GM18861 (cell line): ENCODE results near the gene CEP104.

ENCODE experiments used
- ATAC-seq: cut with Tn5 transposase; IDR thresholded peaks from one replicate; pipeline ENCODE4 v1.9.1; 2021; ENCODE audit not compliant: unreplicated experiment

Gene CEP104

DNA sequence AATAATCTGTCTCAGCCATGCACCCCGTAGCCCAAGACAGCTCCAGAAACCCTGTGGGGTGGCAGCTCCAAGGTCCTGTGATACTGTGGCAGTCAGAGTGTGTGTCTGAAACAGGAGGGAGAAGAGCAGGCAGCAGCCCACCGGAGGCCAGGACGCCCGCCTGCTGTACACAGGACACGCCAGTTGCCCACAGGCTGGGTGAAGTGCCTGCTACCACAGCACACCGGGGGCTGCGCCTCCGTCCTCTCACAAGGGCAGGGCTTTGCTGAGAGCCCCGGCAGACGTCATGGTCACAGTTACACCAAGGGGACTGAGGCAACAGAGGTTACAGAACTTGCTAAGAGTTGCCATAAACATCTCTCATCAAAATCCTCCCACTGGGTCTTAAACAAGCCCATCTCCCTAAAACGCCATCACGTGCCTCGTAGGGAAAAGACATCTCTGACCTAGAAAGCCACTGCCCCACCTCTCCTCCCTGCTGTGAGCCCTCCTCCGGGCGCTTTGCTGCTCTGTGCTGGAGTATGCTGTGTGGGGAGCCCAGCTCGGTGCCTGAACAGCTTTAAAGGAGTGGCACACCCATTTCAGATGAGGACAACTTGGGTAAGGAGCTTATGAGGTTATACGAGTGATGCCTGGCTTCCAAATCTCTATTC is 37.7 kb upstream of the CEP104 start:
- no peak for ATAC-seq

DNA sequence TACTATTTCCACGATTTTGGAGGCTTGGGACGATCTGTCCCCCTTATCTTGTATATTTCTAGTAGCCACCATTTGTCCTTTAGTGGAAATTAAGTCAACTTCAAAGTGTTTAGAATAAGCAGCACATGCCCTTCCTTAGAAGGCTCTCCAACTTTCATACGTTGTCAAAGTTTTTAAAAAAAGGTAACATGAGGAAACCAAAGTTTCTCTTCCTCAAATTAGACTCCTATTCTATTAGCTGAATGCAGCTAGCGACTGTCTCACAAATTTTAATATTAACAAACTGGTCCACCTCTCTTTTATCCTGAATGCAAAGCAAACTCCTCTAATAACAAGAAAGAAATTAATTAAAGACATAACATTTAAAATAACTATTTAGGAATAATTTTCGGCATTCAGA is 36.2 kb upstream of the CEP104 start:
- ATAC-seq, result no peak

DNA sequence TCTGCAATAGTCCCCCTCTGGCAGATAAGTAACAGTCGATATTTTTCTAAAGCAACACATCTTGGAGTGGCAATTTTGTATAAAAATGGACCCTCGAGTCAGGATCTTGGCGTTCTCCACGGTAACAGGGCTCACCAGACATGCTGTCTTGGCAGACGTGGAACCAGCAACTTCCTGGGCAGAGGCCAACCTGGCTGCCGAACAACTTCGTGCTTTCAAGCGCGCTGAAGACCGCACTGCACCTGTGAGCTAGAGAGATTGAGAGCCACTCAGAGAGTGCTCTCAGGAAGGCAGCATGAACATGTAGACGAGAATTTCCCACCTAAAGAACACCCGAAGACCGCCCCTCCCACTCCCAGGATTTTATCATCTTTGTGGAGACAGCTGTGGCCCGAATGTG is 35.7 kb upstream of the CEP104 start:
- ATAC-seq, result no peak

DNA sequence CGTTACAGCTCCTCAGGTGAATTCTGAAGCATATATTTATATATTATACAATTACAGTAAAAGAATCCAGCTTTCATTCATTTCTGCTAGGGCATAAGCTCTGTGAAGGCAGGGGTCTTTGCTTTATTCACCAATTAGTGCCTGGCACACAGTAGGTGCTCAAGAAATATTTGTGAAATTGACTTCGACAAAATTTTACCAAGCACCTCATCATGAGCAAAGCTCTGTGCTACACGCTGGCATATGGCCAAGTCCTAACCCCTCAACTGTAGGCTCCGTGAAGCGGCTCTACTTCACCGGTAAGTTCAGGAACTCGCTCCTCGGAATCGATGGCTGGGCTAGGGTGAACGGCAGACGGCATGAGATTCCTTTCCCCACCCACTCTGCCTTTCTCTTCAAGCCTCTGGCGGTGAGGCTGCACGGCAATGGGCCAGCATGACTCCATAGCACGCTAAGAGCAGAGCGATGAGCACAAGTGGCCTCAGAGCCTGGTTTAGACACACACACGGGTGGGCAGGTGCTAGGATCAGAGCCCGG is 34.4 kb upstream of the CEP104 start:
- ATAC-seq, result no peak

DNA sequence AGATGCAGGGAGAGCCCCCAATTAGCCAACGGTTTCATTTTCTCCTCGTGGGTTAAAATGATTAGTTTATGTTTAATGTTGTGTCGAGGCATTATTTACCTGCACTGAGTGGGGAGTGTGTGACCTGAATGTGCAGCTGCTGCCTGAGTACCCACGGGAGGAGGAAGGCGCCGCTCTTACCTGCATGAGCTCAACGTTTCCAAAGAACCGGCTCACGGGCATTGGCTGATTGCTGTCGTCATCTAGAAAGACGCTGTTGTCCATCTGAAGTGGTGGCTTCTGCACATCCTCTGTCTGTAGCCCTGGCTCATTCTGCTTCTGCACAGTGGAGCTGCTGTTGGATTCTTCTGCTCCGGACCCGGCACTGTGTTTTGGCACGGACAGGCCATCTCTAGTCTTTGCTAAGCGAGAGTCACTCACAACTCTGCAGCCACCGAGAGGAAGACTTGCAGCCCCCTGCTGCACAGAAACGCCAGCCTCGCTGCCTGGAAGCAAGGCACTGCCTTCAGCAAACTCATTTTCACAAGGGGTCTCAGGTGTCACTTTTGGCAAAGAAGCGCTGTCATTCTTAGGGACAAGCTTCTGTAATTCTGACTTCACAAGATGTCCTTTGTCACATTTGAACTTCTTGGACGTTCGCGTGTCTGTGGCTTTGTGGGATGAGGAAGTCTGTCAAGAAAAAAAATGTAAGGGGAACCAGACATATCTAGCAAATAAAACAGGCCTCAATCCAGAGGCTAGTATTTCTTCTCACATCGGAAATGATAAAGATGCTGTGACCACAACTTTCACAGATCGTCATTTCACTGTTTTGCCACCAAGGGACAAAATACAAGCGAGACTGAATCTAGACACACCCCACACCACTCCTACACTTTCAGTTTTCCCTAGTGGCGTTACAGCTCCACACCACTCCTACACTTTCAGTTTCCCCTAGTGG is 33.6 kb upstream of the CEP104 start:
- no peak for ATAC-seq

DNA sequence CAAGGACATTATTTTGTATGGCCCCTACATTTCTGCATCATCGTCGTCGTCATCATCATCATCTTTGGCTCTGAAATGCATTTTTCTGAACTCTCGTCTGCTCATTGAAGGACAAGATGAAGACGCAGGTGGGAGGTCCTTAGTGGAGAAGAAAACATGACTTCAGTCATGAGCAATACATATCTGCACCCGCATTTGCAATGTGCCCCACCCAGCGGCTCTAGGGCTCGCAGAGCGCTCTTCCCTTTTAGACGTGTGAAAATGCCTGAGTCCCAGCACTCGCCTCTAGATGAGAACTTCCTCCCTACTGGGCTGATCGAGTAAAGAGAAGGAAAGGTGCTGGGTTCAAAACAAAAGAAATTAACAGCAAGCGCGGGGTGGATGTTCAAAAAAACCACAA is 32.9 kb upstream of the CEP104 start:
- ATAC-seq, result no peak

DNA sequence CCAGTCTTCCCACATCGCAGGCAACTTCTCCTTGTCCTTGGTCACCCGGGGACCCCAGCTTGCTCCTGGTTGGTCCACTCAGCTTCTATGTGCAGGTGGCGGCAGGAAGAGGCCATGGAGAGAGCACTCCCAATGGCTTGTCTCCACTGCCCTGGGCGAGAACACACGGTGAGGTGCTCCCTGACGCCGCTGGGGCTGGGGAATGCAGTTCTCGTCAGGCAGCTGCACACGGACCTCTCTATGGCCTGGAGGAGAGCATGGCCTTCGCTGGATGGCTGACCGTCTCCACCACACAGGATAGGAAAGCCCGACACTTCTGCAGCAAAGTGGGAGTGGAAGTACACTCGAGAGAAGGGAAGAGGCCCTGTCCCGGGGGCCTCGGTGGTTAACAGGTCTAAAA is 31.3 kb upstream of the CEP104 start:
- no peak for ATAC-seq

DNA sequence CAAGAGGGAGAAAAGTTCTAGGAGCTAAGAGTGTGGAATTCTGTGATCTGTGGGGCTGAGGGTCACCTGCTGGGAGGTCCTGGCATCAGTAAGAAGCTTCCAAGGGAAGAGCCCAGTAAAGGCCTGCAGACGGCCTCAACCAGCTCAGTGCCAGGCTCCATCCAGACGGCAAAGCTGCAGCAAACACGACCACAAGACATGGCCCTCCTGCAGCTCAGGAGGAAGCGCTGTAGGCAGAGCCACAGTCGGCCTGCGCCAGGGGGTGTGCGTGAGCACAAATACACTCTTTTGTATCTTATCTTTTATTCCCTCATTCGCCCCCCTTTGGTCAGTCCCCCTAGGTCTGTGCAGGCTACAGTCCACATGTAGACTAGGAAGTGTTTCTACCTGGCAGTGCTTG is 29.7 kb upstream of the CEP104 start:
- ATAC-seq, result no peak

DNA sequence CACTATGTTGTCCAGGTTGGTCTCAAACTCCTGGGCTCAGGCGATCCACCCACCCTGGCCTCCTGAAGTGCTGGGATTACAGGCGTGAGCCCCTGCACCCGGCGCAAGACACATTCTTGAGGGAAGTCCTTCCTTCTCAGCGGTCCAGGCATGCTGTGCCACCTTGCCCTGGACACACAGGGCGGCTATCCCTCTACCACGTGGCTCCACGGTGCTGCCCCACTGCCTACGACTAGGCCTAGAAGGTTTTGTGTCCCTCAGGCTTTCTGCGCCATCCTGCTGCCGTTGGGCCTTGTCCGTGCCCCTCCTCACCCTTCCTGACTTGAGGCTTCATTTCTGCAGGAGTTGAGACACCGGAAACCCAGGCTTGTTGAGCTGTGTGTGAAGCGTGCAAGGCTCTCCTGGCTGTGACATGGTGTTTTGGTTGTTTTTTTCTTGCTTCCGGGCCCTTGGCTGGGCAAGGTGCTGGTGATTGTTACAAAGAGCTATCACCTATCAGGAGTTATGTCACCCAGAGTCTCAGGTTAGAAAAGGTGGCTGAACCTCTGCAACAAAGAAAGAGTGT is 29.2 kb upstream of the CEP104 start:
- ATAC-seq, result no peak

DNA sequence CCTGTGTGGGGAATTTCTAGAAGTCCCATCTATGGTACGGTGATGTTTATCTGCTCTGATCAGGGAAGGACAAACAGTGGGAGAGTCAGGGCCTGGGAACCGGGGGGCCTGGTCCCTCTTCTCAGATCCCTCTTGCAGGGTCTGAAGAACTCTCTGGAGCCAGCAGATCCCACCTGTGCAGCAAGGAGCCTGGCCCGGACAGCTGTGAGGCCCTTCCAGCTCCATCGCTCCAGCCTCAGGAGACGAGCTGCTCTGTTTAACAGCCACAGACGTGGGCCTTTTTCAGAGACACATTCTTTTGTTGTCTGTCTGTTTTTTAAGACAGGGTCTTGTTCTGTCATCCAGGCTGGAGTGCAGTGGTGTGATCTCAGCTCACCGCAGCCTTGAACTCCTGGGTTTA is 28.6 kb upstream of the CEP104 start:
- ATAC-seq, result no peak

DNA sequence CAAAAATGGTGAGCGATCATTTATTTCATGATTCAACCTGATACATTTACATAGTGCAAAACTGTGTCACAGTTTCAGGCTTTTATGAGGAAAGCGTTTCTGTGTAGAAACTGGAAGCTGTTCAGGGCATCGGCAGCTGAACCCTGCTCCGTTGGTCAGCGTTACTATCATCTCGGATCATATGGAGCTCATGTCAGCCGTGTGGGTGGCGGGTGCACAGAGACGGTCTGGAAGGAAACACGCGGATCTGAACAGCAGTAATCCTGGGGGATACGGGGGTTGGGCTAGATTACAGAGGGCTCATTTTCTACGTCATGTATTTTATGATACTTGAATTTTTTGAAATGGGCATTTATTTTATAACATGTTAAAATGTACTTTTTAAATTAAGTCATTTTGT is 28.0 kb upstream of the CEP104 start:
- no peak for ATAC-seq

DNA sequence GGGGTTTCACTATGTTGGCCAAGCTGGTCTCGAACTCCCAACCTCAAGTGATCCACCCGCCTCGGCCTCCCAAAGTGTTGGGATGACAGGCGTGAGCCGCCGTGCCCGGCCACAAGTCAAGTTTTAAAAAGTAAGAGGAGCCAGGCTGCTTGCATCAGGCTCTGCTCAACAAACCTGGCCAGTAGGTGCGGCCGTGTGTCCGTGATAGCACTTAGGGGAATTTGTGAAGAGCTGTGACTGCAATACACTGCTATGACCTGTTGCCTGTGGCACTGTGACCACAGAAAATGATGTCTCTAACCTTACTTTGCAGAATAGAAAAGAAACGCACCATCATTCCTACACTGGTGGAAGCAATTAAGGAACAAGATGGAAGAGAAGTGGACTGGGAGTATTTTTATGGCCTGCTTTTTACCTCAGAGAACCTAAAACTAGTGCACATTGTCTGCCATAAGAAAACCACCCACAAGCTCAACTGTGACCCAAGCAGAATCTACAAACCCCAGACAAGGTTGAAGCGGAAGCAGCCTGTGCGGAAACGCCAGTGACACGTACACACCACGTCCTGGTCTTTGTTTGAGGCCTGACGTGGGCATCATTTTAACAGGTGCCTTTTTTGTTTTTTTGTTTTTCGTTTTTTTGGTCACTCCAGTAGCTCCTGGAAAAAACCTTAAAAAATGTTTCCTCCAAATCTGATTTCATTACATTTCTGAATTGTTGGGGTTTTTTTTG is 26.3 kb upstream of the CEP104 start:
- no peak for ATAC-seq

DNA sequence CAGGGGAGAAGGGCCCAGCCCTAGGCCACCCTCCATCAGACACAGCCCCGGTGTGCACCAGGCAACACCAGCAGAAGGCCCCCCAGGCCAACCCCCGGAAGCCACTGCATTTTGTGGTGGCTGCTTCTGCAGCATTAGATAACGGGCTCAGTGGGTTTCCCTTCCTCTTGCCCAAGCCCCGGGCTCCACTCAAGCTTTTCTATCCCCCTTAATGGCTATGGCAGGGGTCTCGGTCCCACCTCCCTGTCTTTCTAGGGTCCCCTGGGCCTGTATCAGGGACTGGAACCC is 24.1 kb upstream of the CEP104 start:
- no peak for ATAC-seq

DNA sequence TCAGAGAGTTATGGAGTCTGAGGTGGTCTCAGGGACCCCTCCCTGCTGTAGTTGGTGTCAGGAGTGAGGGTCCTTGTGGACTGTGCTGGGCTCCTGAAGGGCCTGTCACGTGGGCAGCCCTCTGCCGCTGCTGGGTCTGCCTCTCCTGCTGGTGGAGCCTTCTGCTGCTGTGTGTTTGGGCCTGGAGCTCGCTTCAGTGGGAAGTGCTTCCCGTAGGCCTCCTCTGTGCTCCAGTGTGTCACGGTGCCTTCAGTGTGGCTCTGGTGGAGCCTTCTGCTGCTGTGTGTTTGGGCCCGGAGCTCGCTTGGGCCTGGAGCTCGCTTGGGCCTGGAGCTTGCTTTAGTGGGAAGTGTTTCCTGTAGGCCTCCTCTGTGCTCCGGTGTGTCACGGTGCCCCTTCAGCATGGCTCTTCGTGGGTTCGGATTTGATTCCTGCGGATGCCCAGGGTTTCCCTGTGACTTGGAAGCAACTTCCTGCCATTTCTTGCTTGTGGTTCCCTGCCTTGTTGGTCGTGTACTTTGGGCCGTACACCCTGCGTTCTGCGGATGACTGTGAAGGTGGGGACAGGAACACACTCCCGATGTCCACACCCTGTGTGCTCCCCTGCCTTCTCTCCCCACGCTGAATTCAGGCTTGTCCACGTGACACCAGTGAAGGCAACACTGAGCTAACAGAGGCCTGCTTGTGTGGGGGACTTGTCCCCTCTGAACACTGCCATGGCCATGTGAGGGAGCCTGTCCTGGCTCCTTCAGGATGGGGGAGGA is 23.6 kb upstream of the CEP104 start:
- ATAC-seq, result no peak

DNA sequence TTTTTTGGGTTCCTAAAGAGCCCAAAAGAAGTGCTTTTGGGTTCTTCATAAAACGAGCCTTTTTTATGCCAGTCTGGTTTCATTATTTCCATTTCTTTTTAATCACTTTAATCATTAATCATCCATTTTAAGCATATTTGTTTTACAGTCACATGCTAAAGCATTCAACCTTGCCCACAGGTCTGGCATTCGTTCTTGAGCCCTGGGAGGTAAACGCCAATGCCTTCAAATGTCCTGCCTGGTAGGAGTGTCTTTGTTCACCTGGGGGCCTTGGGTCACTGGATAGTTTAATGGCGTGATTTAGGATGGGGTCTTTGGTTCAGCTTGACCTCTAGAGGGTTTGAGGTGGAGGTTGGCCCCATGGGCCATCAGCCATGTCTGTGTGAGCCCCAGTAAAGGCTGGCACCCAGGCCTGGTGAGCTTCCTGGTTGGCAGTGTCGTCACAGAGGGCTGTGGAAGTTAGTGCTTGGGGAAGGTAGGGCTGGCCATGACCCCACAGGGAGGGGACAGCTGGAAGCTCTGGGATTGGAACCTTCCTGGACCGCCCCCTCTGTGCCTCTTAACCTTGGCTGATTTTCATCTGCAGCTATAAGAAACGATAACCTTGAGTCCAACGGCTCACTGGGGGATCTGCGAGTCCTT is 22.9 kb upstream of the CEP104 start:
- no peak for ATAC-seq

DNA sequence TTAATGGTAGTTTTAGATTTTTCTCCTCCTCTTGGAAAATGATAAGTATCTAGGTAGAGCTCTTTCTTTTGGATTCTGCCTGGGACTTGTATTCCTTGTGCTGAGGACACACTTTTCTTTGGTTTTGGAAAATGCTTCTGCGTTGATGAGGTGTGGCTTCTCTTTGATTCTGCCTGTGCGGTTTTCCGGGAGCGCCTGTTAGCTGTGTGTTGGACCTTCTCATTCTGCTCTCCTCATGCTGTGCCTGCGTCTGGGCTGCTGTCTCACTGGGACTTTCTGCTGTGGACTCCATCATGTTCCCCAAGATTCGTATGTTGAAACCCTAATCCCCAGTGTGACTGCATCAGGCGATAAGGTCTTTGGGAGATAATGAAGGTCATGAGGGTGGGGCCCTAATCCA is 22.1 kb upstream of the CEP104 start:
- ATAC-seq, result no peak

DNA sequence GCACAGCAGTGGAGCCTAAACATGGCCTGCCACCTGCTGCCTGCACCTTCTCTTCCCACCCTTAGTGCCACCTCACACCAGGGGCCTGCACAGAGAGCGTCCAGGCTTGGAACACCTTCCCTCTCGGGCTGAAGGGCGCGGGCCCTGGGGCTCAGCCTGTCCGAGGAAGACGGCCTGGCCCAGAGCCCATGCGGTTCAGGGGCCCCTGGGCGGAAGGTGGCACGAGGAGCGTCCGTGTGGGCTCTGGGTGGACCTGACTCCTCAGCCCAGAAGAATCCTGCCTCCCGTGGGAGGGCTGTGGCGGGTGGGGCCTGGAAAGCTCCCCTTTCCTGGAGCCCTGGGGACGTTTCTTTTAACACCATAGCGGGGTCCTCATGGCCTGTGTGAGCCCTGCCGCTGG is 19.7 kb upstream of the CEP104 start:
- ATAC-seq, result no peak

DNA sequence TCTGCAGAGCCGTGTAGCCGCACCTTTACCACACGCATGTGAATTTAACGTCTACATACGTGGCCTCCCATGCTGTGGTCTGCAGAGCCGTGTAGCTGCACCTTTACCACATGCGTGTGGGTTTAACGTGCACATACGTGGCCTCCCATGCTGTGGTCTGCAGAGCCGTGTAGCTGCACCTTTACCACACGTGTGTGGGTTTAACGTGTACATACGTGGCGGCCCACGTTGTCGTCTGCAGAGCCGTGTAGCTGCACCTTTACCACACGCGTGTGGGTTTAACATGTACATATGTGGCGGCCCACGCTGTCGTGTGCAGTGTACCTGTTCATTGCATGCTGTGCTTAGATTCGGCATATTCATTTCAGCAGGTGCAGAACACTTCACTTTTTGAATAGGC is 17.7 kb upstream of the CEP104 start:
- no peak for ATAC-seq

DNA sequence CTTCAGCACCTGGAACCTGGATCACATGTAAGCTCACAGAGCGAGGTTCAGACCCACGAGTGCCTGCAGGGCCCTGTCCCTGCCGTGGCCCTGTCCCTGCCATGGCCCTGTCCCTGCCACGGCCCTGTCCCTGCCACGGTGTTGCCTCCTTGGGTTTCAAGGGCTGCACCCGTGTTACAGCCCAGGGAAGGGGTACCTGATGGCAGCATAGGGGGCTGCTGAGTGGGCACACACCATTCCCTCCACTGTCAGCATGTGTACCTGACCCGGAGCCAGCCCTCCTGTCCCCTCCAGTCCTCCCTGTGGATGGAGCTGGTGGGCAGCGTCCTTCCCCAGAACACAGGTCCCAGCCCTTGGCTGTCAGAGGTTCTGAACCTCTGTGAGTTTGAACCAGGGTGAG is 15.5 kb upstream of the CEP104 start:
- ATAC-seq, result no peak

DNA sequence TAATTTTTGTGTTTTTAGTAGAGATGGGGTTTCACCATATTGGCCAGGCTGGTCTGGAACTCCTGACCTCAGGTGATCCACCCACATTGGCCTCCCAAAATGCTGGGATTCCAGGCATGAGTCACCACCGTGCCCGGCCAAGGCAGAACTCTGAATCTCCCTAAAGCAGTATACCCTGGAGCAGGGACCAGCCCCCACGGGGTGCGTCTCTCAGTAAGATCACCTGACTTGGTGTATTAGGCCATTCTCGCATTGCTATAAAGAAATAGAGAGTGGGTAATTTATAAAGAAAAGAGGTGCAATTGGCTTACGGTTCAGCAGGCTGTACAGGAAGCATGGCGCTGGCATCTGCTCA is 14.4 kb upstream of the CEP104 start:
- no peak for ATAC-seq
